Lower lobe of right lung (tissue), 2 donors: Measurements from ENCODE around the gene PPM1D. TPM values are rescaled to one million over a fixed set of nuclear protein-coding genes. Genes with fewer than 3 reads are reported as not detected.
A peak's percentile ranks its signal among the peaks of the same experiment; 100 is the strongest.
"Not testable (repeated sequence)": the region's sequence is repeated elsewhere in the genome, so short reads cannot be mapped to it uniquely, and the experiment has no call there.

Experiments used
- ATAC-seq, 2 donors: fragments of 200-7000 bp; cut with Tn5 transposase; one replicate each; pipeline ENCODE4 v1.9.1; 2020 to 2022; ENCODE audit warnings: mild to moderate bottlenecking in 2 of 2, moderate library complexity in 2 of 2
- DNase-seq: peaks from one replicate; pipeline ENCODE4 v3.0.0-alpha.2; 2020
- H3K27ac ChIP-seq: fragments of 200-600 bp; one replicate; pipeline ENCODE4 v1.8.0; 2022
- H3K27me3 ChIP-seq: fragments of 200-600 bp; one replicate; pipeline ENCODE4 v1.8.0; 2022; ENCODE audit warnings: low read depth
- H3K36me3 ChIP-seq: fragments of 200-600 bp; one replicate; pipeline ENCODE4 v1.8.0; 2022; ENCODE audit warnings: mild to moderate bottlenecking
- H3K4me1 ChIP-seq: fragments of 200-600 bp; one replicate; pipeline ENCODE4 v1.8.0; 2022
- H3K4me3 ChIP-seq: fragments of 200-600 bp; one replicate; pipeline ENCODE4 v1.8.0; 2022; ENCODE audit warnings: mild to moderate bottlenecking
- H3K9me3 ChIP-seq: fragments of 200-600 bp; one replicate; pipeline ENCODE4 v1.8.0; 2022
- CTCF ChIP-seq: fragments of 200-600 bp; IDR thresholded peaks from one replicate; pipeline ENCODE4 v1.8.0; 2022; ENCODE audit warnings: antibody characterized with exemption, mild to moderate bottlenecking
- intact Hi-C: fragments of 100-400 bp; cut with DNase I; formaldehyde crosslinking; loops from one replicate; pipeline ENCODE4 v1.11.0; 2022
- total RNA-seq: library from RNA; stranded (reverse); fragmentation: NEBNext Ultra II Directional; extraction: Animal tissue kit (Norgen Biotek cat#: 25700); gene quantifications from one replicate; pipeline ENCODE4 v1.2.1, GENCODE V29; 2021
- donor health status: DM: no; HTN: yes; CAD: no; lungs with severe emphysema.

PPM1D gene
- total RNA-seq, 1 donor from 2014 or later: 21.3 TPM

DNA sequence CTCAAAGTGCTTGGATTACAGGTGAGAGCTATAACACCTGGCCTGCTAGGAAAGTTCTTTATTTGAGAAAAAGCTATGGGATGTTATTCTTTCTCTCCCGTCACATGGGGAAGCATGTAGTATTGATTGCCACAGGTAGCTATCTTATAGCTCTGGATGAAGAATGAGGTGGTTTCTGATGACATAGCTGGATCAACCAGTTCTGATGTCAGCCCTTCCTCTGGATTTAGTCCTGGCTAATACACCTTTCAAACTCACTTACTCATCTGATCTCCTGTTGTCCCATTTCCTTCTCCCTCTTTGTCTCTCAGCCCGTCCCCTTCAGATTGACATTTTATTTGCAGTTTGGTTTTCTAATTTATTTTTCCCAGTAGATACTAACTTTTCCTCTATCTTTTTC is 14.1 kb upstream of the PPM1D start:
- H3K4me3 ChIP-seq: no peak overlapping the region
- no peak for DNase-seq
- H3K27me3 ChIP-seq: no peaks in the 10 kb centered on the region
- no peaks in the 10 kb centered on the region for H3K4me1 ChIP-seq
- H3K9me3 ChIP-seq: no peaks in the 10 kb centered on the region
- intact Hi-C loops: no loop called here
- ATAC-seq: no peak
- no peak overlapping the region for H3K27ac ChIP-seq
- TF ChIP-seq CTCF: no peak
- H3K36me3 ChIP-seq: no peaks in the 10 kb centered on the region

DNA sequence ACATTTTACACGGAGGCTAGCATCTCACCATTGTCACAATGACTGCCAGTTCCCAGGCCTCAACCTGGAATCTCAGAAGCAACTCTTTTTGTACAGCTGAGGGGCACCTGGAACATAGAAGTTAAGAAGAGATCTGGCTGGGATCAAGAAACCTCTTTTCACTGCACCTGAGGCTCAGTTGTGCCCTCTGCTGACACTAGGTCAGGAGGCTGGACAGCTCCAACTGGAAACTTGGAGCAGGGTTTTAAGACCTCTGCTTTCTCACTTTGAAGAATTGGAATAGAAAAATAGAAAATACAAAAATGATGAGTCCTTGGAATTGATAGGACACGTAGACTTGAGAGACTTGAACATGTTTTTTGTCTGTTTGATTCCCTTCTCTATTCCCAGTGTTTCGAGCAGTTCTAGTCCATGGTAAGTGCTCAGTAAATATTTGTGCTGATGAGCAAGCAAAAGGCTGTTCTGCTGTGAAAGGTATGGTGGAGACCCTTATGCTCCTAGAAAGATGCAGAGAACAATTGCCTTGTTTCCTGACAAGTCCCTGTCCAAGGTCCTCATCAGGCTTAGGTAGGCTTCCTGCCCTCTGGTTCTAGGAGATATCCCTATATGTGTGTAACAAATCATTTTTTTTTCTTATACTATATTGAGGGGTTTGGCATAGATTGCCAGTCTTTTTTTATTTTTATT is 13.6 kb upstream of the PPM1D start:
- ATAC-seq: peak in 1 of 2 donors; percentile 37
- no peak for DNase-seq
- H3K27me3 ChIP-seq: no peaks in the 10 kb centered on the region
- H3K4me1 ChIP-seq: no peaks in the 10 kb centered on the region
- peak; percentile 36 for TF ChIP-seq CTCF
- H3K36me3 ChIP-seq: no peaks in the 10 kb centered on the region
- H3K4me3 ChIP-seq: no peak overlapping the region
- H3K9me3 ChIP-seq: no peaks in the 10 kb centered on the region
- intact Hi-C loops: no loop called here
- H3K27ac ChIP-seq: no peak overlapping the region

GRCh38 chr17:60590070-60590469 is 9.9 kb upstream of the PPM1D start:
- H3K27me3 ChIP-seq: no peaks in the 10 kb centered on the region
- H3K27ac ChIP-seq: no peak overlapping the region
- intact Hi-C loops: no loop called here
- no peaks in the 10 kb centered on the region for H3K9me3 ChIP-seq
- H3K4me3 ChIP-seq: no peak overlapping the region
- H3K36me3 ChIP-seq: no peaks in the 10 kb centered on the region
- ATAC-seq (no peak), DNase-seq (no peak)
- no peak for TF ChIP-seq CTCF
- no peaks in the 10 kb centered on the region for H3K4me1 ChIP-seq

DNA sequence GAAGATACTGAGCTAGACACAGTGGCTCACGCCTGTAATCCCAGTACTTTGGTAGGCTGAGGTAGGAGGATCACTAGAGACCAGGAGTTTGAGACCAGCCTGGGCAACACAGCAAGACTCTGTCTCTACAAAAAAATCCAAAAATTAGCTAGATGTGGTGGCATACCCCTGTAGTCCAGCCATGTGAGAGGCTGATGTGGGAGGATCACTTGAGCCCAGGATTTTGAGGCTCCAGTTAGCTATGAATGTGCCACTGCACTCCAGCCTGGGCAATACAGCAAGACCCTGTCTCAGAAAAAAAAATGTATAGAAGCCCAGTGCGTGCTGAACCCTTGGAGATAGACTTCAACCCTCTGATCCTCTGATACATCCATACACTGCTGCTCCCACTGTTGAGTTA is 7.2 kb upstream of the PPM1D start:
- no peaks in the 10 kb centered on the region for H3K36me3 ChIP-seq
- ATAC-seq (no peak), DNase-seq (no peak)
- H3K27ac ChIP-seq: no peak overlapping the region
- no peak overlapping the region for H3K4me3 ChIP-seq
- intact Hi-C loops: no loop called here
- H3K27me3 ChIP-seq: no peaks in the 10 kb centered on the region
- TF ChIP-seq CTCF: no peak
- H3K4me1 ChIP-seq: peaks cover under 1% of the 10 kb centered on the region
- H3K9me3 ChIP-seq: no peaks in the 10 kb centered on the region

- H3K27ac ChIP-seq, H3K9me3 ChIP-seq, H3K4me1 ChIP-seq, DNase-seq, H3K27me3 ChIP-seq, H3K4me3 ChIP-seq, H3K36me3 ChIP-seq, intact Hi-C loops, ATAC-seq: not testable (repeated sequence)
These were observed 6.5 kb upstream of the PPM1D start for GRCh38 chr17:60593441-60594036.

- not testable (repeated sequence) for ATAC-seq
These were observed 5.8 kb upstream of the PPM1D start for GRCh38 chr17:60594170-60594569.

More at GRCh38 chr17:60594170-60594569, 5.8 kb upstream of the PPM1D start:
- H3K27ac ChIP-seq, H3K36me3 ChIP-seq, DNase-seq, H3K9me3 ChIP-seq, H3K4me3 ChIP-seq, intact Hi-C loops, H3K27me3 ChIP-seq: not testable (repeated sequence)
- H3K4me1 ChIP-seq: peaks cover 14% of the 10 kb centered on the region
